ENCODE measurements around the gene AP3B2. TPM values are rescaled to one million over a fixed set of nuclear protein-coding genes. Genes with fewer than 3 reads are reported as not detected.

Gene AP3B2
- total and polyA plus RNA-seq, 3 donors from 2014 or later, result 12.0 to 22.9 (median 15.5) TPM

- no peaks in the 10 kb centered on the region for H3K27me3 ChIP-seq
- no peak overlapping the region for H3K27ac ChIP-seq
- H3K4me3 ChIP-seq, result no peak overlapping the region
- H3K36me3 ChIP-seq (ENCODE audit: low read depth, missing control alignments), result no peaks in the 10 kb centered on the region
- no peaks in the 10 kb centered on the region for H3K9me3 ChIP-seq
- 95 to 98% methylated on average over 2 of the region's 2 CpGs for WGBS, 2 donors
- no peak for DNase-seq
- H3K4me1 ChIP-seq, result no peaks in the 10 kb centered on the region
- TF ChIP-seq POLR2A (IDR thresholded peaks at IDR 0.05) (no peak), CTCF (IDR thresholded peaks at IDR 0.05) (no peak)
- intact Hi-C loops (cut with DNase I; ENCODE audit: low total_unique reads), result no loop called here
Observed at GRCh38 chr15:82731527-82731926, 21.9 kb upstream of the AP3B2 start.

- Histone ChIP-seq H3K27ac (no peak overlapping the region), H3K9me3 (no peaks in the 10 kb centered on the region), H3K36me3 (ENCODE audit: low read depth, missing control alignments) (no peaks in the 10 kb centered on the region), H3K4me1 (no peaks in the 10 kb centered on the region), H3K4me3 (no peak overlapping the region), H3K27me3 (no peaks in the 10 kb centered on the region)
- DNase-seq, result no peak
- no peak for TF ChIP-seq CTCF (IDR thresholded peaks at IDR 0.05)
- TF ChIP-seq POLR2A (IDR thresholded peaks at IDR 0.05), result no peak
- 72 to 85% methylated on average over 11 of the region's 11 CpGs for WGBS, 2 donors
- intact Hi-C loops (cut with DNase I; ENCODE audit: low total_unique reads), result no loop called here
Observed at GRCh38 chr15:82730022-82730530, 20.4 kb upstream of the AP3B2 start.

GRCh38 chr15:82726816-82727215 lies 17.1 kb upstream of the AP3B2 start:
- H3K4me1 ChIP-seq, result no peaks in the 10 kb centered on the region
- no peak for TF ChIP-seq CTCF (IDR thresholded peaks at IDR 0.05)
- TF ChIP-seq POLR2A (IDR thresholded peaks at IDR 0.05), result no peak
- no peak for DNase-seq
- intact Hi-C loops (cut with DNase I; ENCODE audit: low total_unique reads), result no loop called here
- H3K27me3 ChIP-seq, result no peaks in the 10 kb centered on the region
- no peak overlapping the region for H3K4me3 ChIP-seq
- no peaks in the 10 kb centered on the region for H3K36me3 ChIP-seq (ENCODE audit: low read depth, missing control alignments)
- no peaks in the 10 kb centered on the region for H3K9me3 ChIP-seq
- no peak overlapping the region for H3K27ac ChIP-seq
- WGBS, 2 donors, result 87 to 91% methylated on average over 6 to 10 of the region's 10 CpGs

- intact Hi-C loops (cut with DNase I; ENCODE audit: low total_unique reads), result no loop called here
- WGBS, 2 donors, result 89 to 96% methylated on average over 4 of the region's 4 CpGs
- no peak for TF ChIP-seq POLR2A (IDR thresholded peaks at IDR 0.05)
- no peak for TF ChIP-seq CTCF (IDR thresholded peaks at IDR 0.05)
Observed at GRCh38 chr15:82715003-82715402, 5.3 kb upstream of the AP3B2 start.

GRCh38 chr15:82714016-82714415 lies 4.3 kb upstream of the AP3B2 start:
- Histone ChIP-seq H3K27ac (no peak overlapping the region), H3K27me3 (no peaks in the 10 kb centered on the region), H3K4me1 (no peaks in the 10 kb centered on the region), H3K4me3 (no peak overlapping the region), H3K36me3 (ENCODE audit: low read depth, missing control alignments) (no peaks in the 10 kb centered on the region), H3K9me3 (no peaks in the 10 kb centered on the region)
- intact Hi-C loops (cut with DNase I; ENCODE audit: low total_unique reads), result no loop called here
- WGBS, 2 donors, result 74% methylated on average over 3 of the region's 3 CpGs; no CpG with 5 or more reads in 1 of the 2 donors
- TF ChIP-seq POLR2A (IDR thresholded peaks at IDR 0.05) (no peak), CTCF (IDR thresholded peaks at IDR 0.05) (no peak)
- DNase-seq, result no peak

More at GRCh38 chr15:82715003-82715402, 5.3 kb upstream of the AP3B2 start:
- Histone ChIP-seq H3K4me1 (no peaks in the 10 kb centered on the region), H3K4me3 (no peak overlapping the region), H3K36me3 (ENCODE audit: low read depth, missing control alignments) (no peaks in the 10 kb centered on the region), H3K27me3 (no peaks in the 10 kb centered on the region), H3K27ac (no peak overlapping the region), H3K9me3 (no peaks in the 10 kb centered on the region)
- DNase-seq, result no peak

All from testis (tissue), 3 donors.